ENCODE results near the gene SATB1. TPM values are rescaled to one million over a fixed set of nuclear protein-coding genes. Genes with fewer than 3 reads are reported as not detected.

SATB1 gene
- total RNA-seq, 1 donor from 2014 or later, result 12.0 TPM

GRCh38 chr3:18357747-18358146 lies 67.4 kb downstream of the SATB1 start:
- no peak for ATAC-seq
- DNase-seq (ENCODE audit: low spot score), result no peak

GRCh38 chr3:18355832-18356231 lies 69.3 kb downstream of the SATB1 start:
- ATAC-seq, result no peak
- no peak for DNase-seq (ENCODE audit: low spot score)

- ATAC-seq, result no peak
- DNase-seq (ENCODE audit: low spot score), result no peak
Observed at GRCh38 chr3:18354701-18355100, 70.4 kb downstream of the SATB1 start.

GRCh38 chr3:18351823-18352744 lies 73.1 kb downstream of the SATB1 start:
- DNase-seq (ENCODE audit: low spot score) (peak; percentile 67), ATAC-seq (peak; percentile 99)

GRCh38 chr3:18351069-18351628 lies 74.0 kb downstream of the SATB1 start:
- ATAC-seq (no peak), DNase-seq (ENCODE audit: low spot score) (no peak)

GRCh38 chr3:18349197-18349798 lies 75.8 kb downstream of the SATB1 start:
- no peak for DNase-seq (ENCODE audit: low spot score)
- ATAC-seq, result no peak

- DNase-seq (ENCODE audit: low spot score), result no peak
Observed at GRCh38 chr3:18346097-18346496, 79.0 kb downstream of the SATB1 start.

GRCh38 chr3:18345015-18345367 lies 80.1 kb downstream of the SATB1 start:
- ATAC-seq, result no peak
- DNase-seq (ENCODE audit: low spot score), result no peak

More at GRCh38 chr3:18346097-18346496, 79.0 kb downstream of the SATB1 start:
- ATAC-seq, result no peak

- no peak for ATAC-seq
- no peak for DNase-seq (ENCODE audit: low spot score)
Observed at GRCh38 chr3:18344306-18345014, 80.7 kb downstream of the SATB1 start.

GRCh38 chr3:18343809-18344208 lies 81.3 kb downstream of the SATB1 start:
- ATAC-seq (no peak), DNase-seq (ENCODE audit: low spot score) (no peak)

- no peak for DNase-seq (ENCODE audit: low spot score)
- no peak for ATAC-seq
Observed at GRCh38 chr3:18338827-18339514, 86.2 kb downstream of the SATB1 start.

GRCh38 chr3:18337231-18337630 lies 87.9 kb downstream of the SATB1 start:
- ATAC-seq (no peak), DNase-seq (ENCODE audit: low spot score) (no peak)

- DNase-seq (ENCODE audit: low spot score), result no peak
- no peak for ATAC-seq
Observed at GRCh38 chr3:18334837-18335601, 90.1 kb downstream of the SATB1 start.

GRCh38 chr3:18330772-18331441 lies 94.2 kb downstream of the SATB1 start:
- ATAC-seq (peak; percentile 37), DNase-seq (ENCODE audit: low spot score) (peak; percentile 60)

GRCh38 chr3:18308096-18308650 lies 117.0 kb downstream of the SATB1 start:
- no peak for ATAC-seq
- no peak for DNase-seq (ENCODE audit: low spot score)

GRCh38 chr3:18307529-18307928 lies 117.6 kb downstream of the SATB1 start:
- DNase-seq (ENCODE audit: low spot score) (no peak), ATAC-seq (no peak)

GRCh38 chr3:18302517-18302916 lies 122.6 kb downstream of the SATB1 start:
- no peak for ATAC-seq
- DNase-seq (ENCODE audit: low spot score), result no peak

GRCh38 chr3:18301781-18302180 lies 123.4 kb downstream of the SATB1 start:
- ATAC-seq (no peak), DNase-seq (ENCODE audit: low spot score) (no peak)

GRCh38 chr3:18300916-18301315 lies 124.2 kb downstream of the SATB1 start:
- no peak for ATAC-seq
- DNase-seq (ENCODE audit: low spot score), result no peak
